HepG2 (cell line): Measurements from ENCODE around the gene CDH12. TPM values are rescaled to one million over a fixed set of nuclear protein-coding genes. Genes with fewer than 3 reads are reported as not detected.

Source experiments
- ATAC-seq: fragments of 200-7000 bp; cut with Tn5 transposase; 3 replicates; pipeline ENCODE4 v1.9.1; 2020; ENCODE audit warnings: mild to moderate bottlenecking, moderate library complexity
- BruUV-seq: library from RNA; stranded (reverse); fragments of 400-500 nt; replicated peaks from 2 replicates; lab custom pipeline; 2021; lab: Mats Ljungman, UMichigan
- CTCF ChIA-PET: fragments of 300-600 bp; formaldehyde crosslinking; extraction: SDS; loops from one replicate; lab custom pipeline; 2021; ENCODE audit warnings: low total read pairs, inconsistent platforms, low intra/inter-chr PET ratio; lab: Yijun Ruan, JAX
- POLR2A ChIA-PET: fragments of 350-600 bp; sonication (Branson Sonifier 250); formaldehyde crosslinking; loops from one replicate; lab custom pipeline; 2020; ENCODE audit warnings: antibody characterized with exemption, inconsistent platforms; lab: Yijun Ruan, JAX
- DNase-seq: peaks from one replicate; pipeline ENCODE4 v3.0.0-alpha.2; 2015; ENCODE audit warnings: low spot score
- FAIRE-seq: peaks from 3 replicates; lab custom pipeline; 2011; peaks lifted over from hg19 to GRCh38; lab: Jason Lieb, UNC
- H2AFZ ChIP-seq: one replicate; pipeline ENCODE4 v1.6.1; 2011; ENCODE audit warnings: low read length, inconsistent platforms
- H3K27ac ChIP-seq: fragments of 300-600 bp; 3 replicates; pipeline ENCODE4 v1.8.0; 2011; ENCODE audit warnings: mixed run types, mild to moderate bottlenecking, mixed read lengths, low read length, inconsistent platforms; ENCODE audit not compliant: insufficient read depth; ENCODE audit errors: extremely low read length
- H3K27me3 ChIP-seq, 2 experiments: fragments of 200-600 bp in 1 of 2; 2 replicates in 1 of 2; 3 replicates in 1 of 2; pipeline versions ENCODE4 v1.6.0 to v1.8.0; 2011; ENCODE audit warnings: low read length in 2 of 2, mild to moderate bottlenecking in 2 of 2, moderate library complexity in 2 of 2, inconsistent platforms in 1 of 2; ENCODE audit not compliant: insufficient read depth in 2 of 2, control insufficient read depth in 1 of 2
- H3K36me3 ChIP-seq, 2 experiments: fragments of 200-600 bp in 1 of 2; replicated peaks in 1 of 2; 2 replicates in 1 of 2; 3 replicates in 1 of 2; pipeline versions ENCODE4 v1.5.1 to v1.8.0; 2011; ENCODE audit warnings: low read length in 2 of 2, inconsistent platforms in 1 of 2; ENCODE audit not compliant: insufficient read depth in 2 of 2, control insufficient read depth in 1 of 2
- H3K4me1 ChIP-seq: 2 replicates; pipeline ENCODE4 v1.5.1; 2012; ENCODE audit warnings: low read length, inconsistent platforms; ENCODE audit not compliant: insufficient read depth
- H3K4me2 ChIP-seq: 2 replicates; pipeline ENCODE4 v1.6.0; 2011; ENCODE audit warnings: low read depth, low read length, inconsistent platforms
- H3K4me3 ChIP-seq, 3 experiments: fragments of 200-600 bp in 1 of 3; sonication (generic), shearing (Covaris generic) in 1 of 3; replicated peaks in 1 of 3; 2 replicates each; pipeline ENCODE4 v1.5.1; 2011 to 2016; ENCODE audit warnings: low read length in 3 of 3, inconsistent platforms in 2 of 3, low read depth in 2 of 3, mild to moderate bottlenecking in 2 of 3, control low read depth in 1 of 3, mixed read lengths in 1 of 3; ENCODE audit not compliant: insufficient read depth in 1 of 3
- H3K79me2 ChIP-seq: one replicate; pipeline ENCODE4 v1.6.1; 2011; ENCODE audit warnings: low read length, inconsistent platforms; ENCODE audit not compliant: insufficient read depth
- H3K9ac ChIP-seq: 2 replicates; pipeline ENCODE4 v1.6.0; 2011; ENCODE audit warnings: mild to moderate bottlenecking, low read depth, low read length, inconsistent platforms; ENCODE audit not compliant: insufficient read depth
- H3K9me3 ChIP-seq: 2 replicates; pipeline ENCODE4 v1.5.1; 2012; ENCODE audit warnings: mild to moderate bottlenecking, low read length
- H4K20me1 ChIP-seq: 2 replicates; pipeline ENCODE4 v1.6.0; 2011; ENCODE audit warnings: inconsistent platforms, mild to moderate bottlenecking, low read length, moderate library complexity; ENCODE audit not compliant: insufficient read depth
- IRX3 ChIP-seq: sonication (generic); formaldehyde crosslinking; IDR thresholded peaks from 2 replicates; pipeline ENCODE4 v1.8.1; 2023; ENCODE audit warnings: mild to moderate bottlenecking, low read depth, missing genetic modification reagents, borderline replicate concordance
- NPAS2 ChIP-seq: sonication (generic); formaldehyde crosslinking; IDR thresholded peaks from 2 replicates; pipeline ENCODE4 v1.8.0; 2022; ENCODE audit warnings: mild to moderate bottlenecking, missing genetic modification reagents, borderline replicate concordance
- SMARCC2 ChIP-seq: fragments of 450-650 bp; IDR thresholded peaks from 2 replicates; pipeline ENCODE4 v1.6.1; 2017; ENCODE audit warnings: antibody characterized with exemption, mild to moderate bottlenecking
- TBX3 ChIP-seq: fragments of 450-650 bp; IDR thresholded peaks from 2 replicates; pipeline ENCODE4 v1.6.1; 2017; ENCODE audit warnings: antibody characterized with exemption, mild to moderate bottlenecking, inconsistent platforms, borderline replicate concordance
- TRIM24 ChIP-seq: sonication (generic); formaldehyde crosslinking; IDR thresholded peaks from 2 replicates; pipeline ENCODE4 v1.8.0; 2022; ENCODE audit warnings: mild to moderate bottlenecking, missing genetic modification reagents
- ZBTB21 ChIP-seq: sonication (generic); formaldehyde crosslinking; IDR thresholded peaks from 2 replicates; pipeline ENCODE4 v1.4.0; 2020; ENCODE audit warnings: missing genetic modification reagents
- ZKSCAN1 ChIP-seq: fragments of 150-350 bp; IDR thresholded peaks from 2 replicates; pipeline ENCODE4 v1.6.1; 2014; ENCODE audit warnings: low read length
- ZNF143 ChIP-seq: sonication (generic); formaldehyde crosslinking; IDR thresholded peaks from 2 replicates; pipeline ENCODE4 v1.4.0; 2020; ENCODE audit warnings: missing genetic modification reagents
- ZNF431 ChIP-seq: sonication (generic); formaldehyde crosslinking; IDR thresholded peaks from 2 replicates; pipeline ENCODE4 v1.9.0; 2022; ENCODE audit warnings: missing genetic modification reagents, low read depth, mild to moderate bottlenecking, borderline replicate concordance
- ZNF44 ChIP-seq: sonication (generic); formaldehyde crosslinking; IDR thresholded peaks from 2 replicates; pipeline ENCODE4 v1.5.1; 2020; ENCODE audit warnings: mild to moderate bottlenecking, missing genetic modification reagents
- ZNF790 ChIP-seq: sonication (generic); formaldehyde crosslinking; IDR thresholded peaks from 2 replicates; pipeline ENCODE4 v1.8.0; 2022; ENCODE audit warnings: missing genetic modification reagents, mild to moderate bottlenecking, borderline replicate concordance
- WGBS: methylation state at CpG from one replicate; pipeline ENCODE4 v1.1.6; 2017; ENCODE audit warnings: low lambda C conversion rate; 5-methylcytosine and 5-hydroxymethylcytosine counted together
- in situ Hi-C: cut with HindIII; loops from 2 replicates; pipeline ENCODE4 v1.10.0; 2017; ENCODE audit warnings: low pct_unique_long_range_greater_than_20kb; ENCODE audit not compliant: extremely low pct_ligation_motif_present
- intact Hi-C: fragments of 100-400 bp; cut with micrococcal nuclease; formaldehyde crosslinking; loops from one replicate; pipeline ENCODE4 v1.10.0; 2022; ENCODE audit not compliant: unreplicated experiment
- polyA plus RNA-seq, 8 experiments: library from polyadenylated mRNA; depleted of rRNA in 3 of 8; stranded (reverse) in 7 of 8; unstranded in 1 of 8; fragments of >200 nt; fragmentation: Illumina TruSeq in 4 of 8; extraction: Trizol in 4 of 8; gene quantifications; 2 replicates each; pipeline versions ENCODE4 v1.2.1 to v1.2.3, GENCODE V29; 2011 to 2016; ENCODE audit warnings: low read depth in 4 of 8, missing spikeins in 1 of 8, mixed read lengths in 1 of 8; ENCODE audit not compliant: insufficient read depth in 1 of 8
- total RNA-seq, 5 experiments: library from RNA; depleted of rRNA; stranded (reverse); fragments of >200 nt; fragmentation: Illumina TruSeq; extraction: Trizol; gene quantifications; 2 replicates each; pipeline ENCODE4 v1.2.3, GENCODE V29; 2016; ENCODE audit warnings: low read depth in 1 of 5
- TF ChIP-seq, protein P1 (sequence below): sonication (generic); formaldehyde crosslinking; IDR thresholded peaks from 2 replicates; pipeline ENCODE4 v1.5.0; 2020; ENCODE audit warnings: missing genetic modification reagents, mild to moderate bottlenecking, borderline replicate concordance
- TF ChIP-seq, protein P2 (sequence below): sonication (generic); formaldehyde crosslinking; IDR thresholded peaks from 2 replicates; pipeline ENCODE4 v1.8.0; 2022; ENCODE audit warnings: missing genetic modification reagents, mild to moderate bottlenecking, inconsistent platforms, borderline replicate concordance

CDH12 gene
- total and polyA plus RNA-seq, 2 of the 13 experiments (the other 11 are each of a cell fraction or from before 2014, with no cell fraction given) = not detected

DNA sequence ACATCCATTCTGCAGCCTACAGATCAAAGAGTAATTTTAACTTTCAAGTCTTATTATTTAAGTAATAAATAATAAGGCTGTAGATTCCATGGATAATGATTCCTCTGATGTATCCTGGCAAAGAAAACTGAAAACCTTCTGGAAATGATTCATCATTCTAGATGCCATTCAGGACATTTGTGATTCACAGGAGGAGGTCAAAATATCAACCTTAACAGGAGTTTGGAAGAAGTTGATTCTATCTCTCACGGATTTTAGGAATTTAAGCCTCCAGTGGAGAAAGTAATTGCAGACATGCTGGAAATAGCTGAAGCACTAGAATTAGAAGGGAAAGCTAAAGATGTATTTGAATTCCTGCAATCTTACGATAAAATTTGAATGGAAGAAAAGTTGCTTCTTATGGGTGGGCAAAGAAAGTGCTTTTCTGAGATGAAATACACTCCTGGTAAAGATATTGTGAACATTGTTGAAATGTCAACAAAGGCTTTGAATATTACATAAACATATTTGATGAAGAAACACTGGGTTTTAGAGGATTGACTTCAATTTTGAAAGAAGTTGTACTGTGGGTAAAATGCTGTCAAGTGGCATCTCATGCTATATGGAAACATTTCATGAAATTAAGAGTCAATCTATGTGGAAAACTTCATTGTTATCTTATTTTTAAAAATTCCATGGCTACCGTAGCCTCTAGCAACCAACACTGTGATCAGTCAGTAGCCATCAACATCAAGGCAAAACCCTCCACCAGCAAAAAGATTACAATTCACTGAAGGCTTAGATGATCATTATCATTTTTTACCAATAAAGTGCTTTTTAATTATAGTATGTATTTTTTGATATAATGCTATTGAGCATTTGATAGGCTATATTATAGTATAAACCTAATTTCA lies 1141.0 kb downstream of the CDH12 start:
- WGBS = 24% methylated on average over 3 of the region's 3 CpGs
- FAIRE-seq = no peak
- DNase-seq = no peak
- in situ Hi-C loops (no loop called here), intact Hi-C loops (no loop called here)
- Histone ChIP-seq H3K27me3 (no peaks in the 10 kb centered on the region), H3K9me3 (0 out of 2 replicates have a peak, but pooled peaks cover 3% of the 10 kb centered on the region), H2AFZ (no peak overlapping the region), H3K9ac (no peak overlapping the region), H3K4me2 (no peak overlapping the region), H3K36me3 (no peaks in the 10 kb centered on the region), H3K27ac (no peak overlapping the region), H4K20me1 (no peaks in the 10 kb centered on the region), H3K79me2 (no peaks in the 10 kb centered on the region), H3K4me1 (no peaks in the 10 kb centered on the region), H3K4me3 (no peak overlapping the region)
- ATAC-seq = no peak
- ChIA-PET POLR2A (no interaction called here), CTCF (no interaction called here)
- BruUV-seq = no TSS peak
- TF ChIP-seq ZNF790 (CRISPR knock-in tag) (no peak), NPAS2 (CRISPR knock-in tag) (no peak), TBX3 (no peak), IRX3 (CRISPR knock-in tag) (no peak), TRIM24 (no peak), ZBTB21 (CRISPR knock-in tag) (no peak), ZKSCAN1 (no peak), SMARCC2 (no peak), ZNF431 (CRISPR knock-in tag) (no peak), ZNF143 (CRISPR knock-in tag) (no peak), ZNF44 (CRISPR knock-in tag) (no peak)
- TF ChIP-seq, protein P1, sequence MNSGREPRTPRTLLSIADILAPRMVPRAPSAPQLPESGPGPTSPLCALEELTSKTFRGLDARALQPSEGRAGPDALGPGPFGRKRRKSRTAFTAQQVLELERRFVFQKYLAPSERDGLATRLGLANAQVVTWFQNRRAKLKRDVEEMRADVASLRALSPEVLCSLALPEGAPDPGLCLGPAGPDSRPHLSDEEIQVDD (CRISPR knock-in tag) = no peak
- TF ChIP-seq, protein P2, sequence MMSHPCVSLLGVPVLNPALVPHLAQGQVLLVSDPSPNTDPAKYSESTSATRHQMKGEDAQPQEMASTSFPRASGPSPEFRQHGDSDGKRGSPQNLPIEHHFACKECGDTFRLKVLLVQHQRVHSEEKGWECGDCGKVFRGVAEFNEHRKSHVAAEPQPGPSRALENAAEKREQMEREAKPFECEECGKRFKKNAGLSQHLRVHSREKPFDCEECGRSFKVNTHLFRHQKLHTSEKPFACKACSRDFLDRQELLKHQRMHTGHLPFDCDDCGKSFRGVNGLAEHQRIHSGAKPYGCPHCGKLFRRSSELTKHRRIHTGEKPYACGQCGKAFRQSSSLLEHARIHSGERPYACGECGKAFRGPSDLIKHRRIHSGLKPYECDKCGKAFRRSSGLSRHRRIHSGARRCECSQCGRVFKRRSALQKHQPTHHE (CRISPR knock-in tag) = no peak
